ENCODE data around the gene LRRN2. TPM values are rescaled to one million over a fixed set of nuclear protein-coding genes. Genes with fewer than 3 reads are reported as not detected.

Gene LRRN2
- total and polyA plus RNA-seq, 9 of the 15 experiments (the other 6 are each of a cell fraction or from before 2014, with no cell fraction given), result 0.05 TPM; not detected in 8

- in situ Hi-C loops (cut with MboI) (no loop called here), intact Hi-C loops (cut with micrococcal nuclease) (no loop called here)
- POLR2A ChIA-PET, result interaction anchor here (0.6 to 1.6 kb wide), 7 partner anchors 8 to 224 kb away, joined by 3 to 6 read pairs (median 3); no protein-coding TSS in a partner anchor
- TF ChIP-seq KDM5B (IDR thresholded peaks at IDR 0.05; ENCODE audit: insufficient replicate concordance, low read depth, low read length) (no peak), EHMT2 (IDR thresholded peaks at IDR 0.05) (no peak), FOXJ3 (CRISPR knock-in tag; IDR thresholded peaks at IDR 0.05) (no peak), NCOA2 (IDR thresholded peaks at IDR 0.05; ENCODE audit: partially characterized antibody in 2 of 2) (no peak), ZNF354B (CRISPR knock-in tag; IDR thresholded peaks at IDR 0.05) (no peak), PTRF (tag; IDR thresholded peaks at IDR 0.05) (no peak), IRF1 (CRISPR knock-in tag; IDR thresholded peaks at IDR 0.05; ENCODE audit: borderline replicate concordance) (no peak), NR3C1 (CRISPR knock-in tag; IDR thresholded peaks at IDR 0.05) (no peak), VEZF1 (CRISPR knock-in tag; IDR thresholded peaks at IDR 0.05) (no peak), ZKSCAN8 (CRISPR knock-in tag; IDR thresholded peaks at IDR 0.05) (no peak), ZNF57 (CRISPR knock-in tag; IDR thresholded peaks at IDR 0.05) (no peak), ZBTB34 (CRISPR knock-in tag; IDR thresholded peaks at IDR 0.05) (no peak), SRSF3 (IDR thresholded peaks at IDR 0.05; ENCODE audit: insufficient read depth, low read length) (no peak), RBM17 (IDR thresholded peaks at IDR 0.05; ENCODE audit: borderline replicate concordance, low read depth, low read length) (no peak), ZNF224 (CRISPR knock-in tag; IDR thresholded peaks at IDR 0.05) (no peak), ZNF197 (CRISPR knock-in tag; IDR thresholded peaks at IDR 0.05; ENCODE audit: low read depth) (no peak), DACH1 (IDR thresholded peaks at IDR 0.05; ENCODE audit: partially characterized antibody) (no peak), TAF15 (IDR thresholded peaks at IDR 0.05; ENCODE audit: low read depth, low read length) (no peak)
- Histone ChIP-seq H3K36me3 (ENCODE audit: control insufficient read depth, insufficient read depth, low read length) (no peaks in the 10 kb centered on the region), H3K27ac (ENCODE audit: extremely low read depth, low read depth, low read length) (no peak overlapping the region), H3K4me1 (replicated peaks in 1 of 2; ENCODE audit: control insufficient read depth in 2 of 2, insufficient read depth in 2 of 2, low read length in 2 of 2) (0 out of 5 replicates have a peak, but pooled peaks cover 3% of the 10 kb centered on the region in 2 experiments), H3K27me3 (ENCODE audit: control insufficient read depth in 2 of 2, insufficient read depth in 2 of 2, low read length in 2 of 2) (peaks cover 5 to 16% of the 10 kb centered on the region in 2 experiments; a peak in 3 of 5 replicates), H3K4me3 (no peak overlapping the region), H3K9me3 (replicated peaks; ENCODE audit: control insufficient read depth, insufficient read depth, low read depth, low read length) (no peaks in the 10 kb centered on the region), H4K20me1 (replicated peaks; ENCODE audit: control insufficient read depth, insufficient read depth, low read length) (0 out of 2 replicates have a peak, but pooled peaks cover 4% of the 10 kb centered on the region), H2AFZ (ENCODE audit: low read depth, low read length) (peak overlapping the region; percentile 43; the same call in 1 of the 2 replicates), H3K79me2 (ENCODE audit: control insufficient read depth, insufficient read depth, low read length) (no peaks in the 10 kb centered on the region), H3K9ac (ENCODE audit: insufficient read depth in 1 of 2, low read depth in 2 of 2, low read length in 2 of 2) (peak overlapping the region in 1 of 2 experiments; percentile 74; a peak in 2 of 4 replicates), H3K9me1 (ENCODE audit: control insufficient read depth, insufficient read depth, low read length) (no peaks in the 10 kb centered on the region), H3K4me2 (ENCODE audit: insufficient read depth, low read length) (no peak overlapping the region)
- ATAC-seq (peak; percentile 9; the same call in 1 of the 3 replicates), DNase-seq (ENCODE audit: extremely low read depth in 1 of 4, low spot score in 3 of 4) (no peak), FAIRE-seq (no peak)
- 43% methylated on average over 18 of the region's 18 CpGs for WGBS (ENCODE audit: insufficient coverage, low coverage, missing lambda C conversion rate)
- CTCF ChIA-PET (ENCODE audit: low intra/inter-chr PET ratio), result interaction anchor here (1.1 kb wide), 1 partner anchor 227 kb away, joined by 4 read pairs; no protein-coding TSS in a partner anchor
- no TSS peak for BruUV-seq (replicated peaks)
Observed at GRCh38 chr1:204578867-204579664, 106.5 kb downstream of the LRRN2 start.

All from K562 (cell line).